Chondrocyte (in vitro differentiated cells): ENCODE measurements around the gene ARHGAP15. TPM values are rescaled to one million over a fixed set of nuclear protein-coding genes. Genes with fewer than 3 reads are reported as not detected.

Source experiments
- DNase-seq: peaks from one replicate; pipeline ENCODE4 v3.0.0; 2021; ENCODE audit warnings: mixed read lengths, low spot score
- H3K27ac Mint-ChIP-seq: one replicate; pipeline ENCODE4 v1.8.0; 2021; ENCODE audit warnings: mild to moderate bottlenecking, moderate library complexity, mixed read lengths; ENCODE audit not compliant: unreplicated experiment
- H3K27me3 Mint-ChIP-seq: 2 replicates; pipeline ENCODE4 v1.8.0; 2021; ENCODE audit warnings: low read depth, mixed read lengths
- H3K36me3 Mint-ChIP-seq: 2 replicates; pipeline ENCODE4 v1.8.0; 2021; ENCODE audit warnings: low read depth, mixed read lengths
- H3K4me1 Mint-ChIP-seq: 2 replicates; pipeline ENCODE4 v1.8.0; 2021; ENCODE audit warnings: low read depth, mild to moderate bottlenecking, mixed read lengths
- H3K4me3 Mint-ChIP-seq: one replicate; pipeline ENCODE4 v1.8.0; 2021; ENCODE audit warnings: mild to moderate bottlenecking, moderate library complexity, mixed read lengths; ENCODE audit not compliant: unreplicated experiment
- H3K9me3 Mint-ChIP-seq: 2 replicates; pipeline ENCODE4 v1.8.0; 2021; ENCODE audit warnings: low read depth, mixed read lengths
- CTCF ChIP-seq: fragments of 200-600 bp; sonication (generic); IDR thresholded peaks from 2 replicates; pipeline ENCODE4 v1.5.0; 2021; ENCODE audit warnings: antibody characterized with exemption, mild to moderate bottlenecking, moderate library complexity
- total RNA-seq: library from RNA; stranded (reverse); gene quantifications from 3 replicates; pipeline ENCODE4 v1.2.1, GENCODE V29; 2021

Gene ARHGAP15
- total RNA-seq, 1 donor from 2014 or later, result 0.42 TPM

GRCh38 chr2:143503280-143503679 lies 374.1 kb downstream of the ARHGAP15 start:
- H3K27me3 Mint-ChIP-seq, result no peaks in the 10 kb centered on the region
- no peaks in the 10 kb centered on the region for H3K4me1 Mint-ChIP-seq
- TF ChIP-seq CTCF, result no peak
- no peak overlapping the region for H3K4me3 Mint-ChIP-seq
- H3K36me3 Mint-ChIP-seq, result no peaks in the 10 kb centered on the region
- no peak overlapping the region for H3K27ac Mint-ChIP-seq
- no peak for DNase-seq
- no peaks in the 10 kb centered on the region for H3K9me3 Mint-ChIP-seq

GRCh38 chr2:143504397-143504796 lies 375.2 kb downstream of the ARHGAP15 start:
- no peaks in the 10 kb centered on the region for H3K4me1 Mint-ChIP-seq
- no peak overlapping the region for H3K27ac Mint-ChIP-seq
- DNase-seq, result no peak
- no peaks in the 10 kb centered on the region for H3K27me3 Mint-ChIP-seq
- H3K4me3 Mint-ChIP-seq, result no peak overlapping the region
- H3K36me3 Mint-ChIP-seq, result no peaks in the 10 kb centered on the region
- no peaks in the 10 kb centered on the region for H3K9me3 Mint-ChIP-seq
- TF ChIP-seq CTCF, result no peak

GRCh38 chr2:143505542-143505941 lies 376.3 kb downstream of the ARHGAP15 start:
- no peak for TF ChIP-seq CTCF
- DNase-seq, result no peak
- Mint-ChIP-seq H3K27me3 (no peaks in the 10 kb centered on the region), H3K27ac (no peak overlapping the region), H3K4me3 (no peak overlapping the region), H3K9me3 (no peaks in the 10 kb centered on the region), H3K4me1 (no peaks in the 10 kb centered on the region), H3K36me3 (no peaks in the 10 kb centered on the region)

GRCh38 chr2:143513081-143513480 lies 383.9 kb downstream of the ARHGAP15 start:
- peak; percentile 91 for TF ChIP-seq CTCF
- Mint-ChIP-seq H3K27ac (no peak overlapping the region), H3K36me3 (no peaks in the 10 kb centered on the region), H3K4me3 (no peak overlapping the region), H3K4me1 (peaks cover 11% of the 10 kb centered on the region), H3K9me3 (no peaks in the 10 kb centered on the region), H3K27me3 (no peaks in the 10 kb centered on the region)
- DNase-seq, result no peak

- no peaks in the 10 kb centered on the region for H3K36me3 Mint-ChIP-seq
- no peaks in the 10 kb centered on the region for H3K9me3 Mint-ChIP-seq
- no peak for TF ChIP-seq CTCF
- no peaks in the 10 kb centered on the region for H3K27me3 Mint-ChIP-seq
- H3K4me1 Mint-ChIP-seq, result peaks cover 12% of the 10 kb centered on the region
- no peak overlapping the region for H3K27ac Mint-ChIP-seq
- H3K4me3 Mint-ChIP-seq, result no peak overlapping the region
- no peak for DNase-seq
Observed at GRCh38 chr2:143514413-143514812, 385.2 kb downstream of the ARHGAP15 start.
